ENCODE measurements around the gene SLC9A9.

- TF ChIP-seq POLR2AphosphoS5 (IDR thresholded peaks at IDR 0.05) (no peak), CTCF (IDR thresholded peaks at IDR 0.05) (no peak), POLR2A (IDR thresholded peaks at IDR 0.05) (no peak)
Observed at GRCh38 chr3:143584474-143584873, 263.8 kb downstream of the SLC9A9 start.

Data from breast epithelium (tissue), 3 donors.